Activated naive CD8-positive, alpha-beta T cell treated with anti-CD3 and anti-CD28 coated beads for 36 hours (primary cell): Measurements from ENCODE around the gene GABRE. TPM values are rescaled to one million over a fixed set of nuclear protein-coding genes. Genes with fewer than 3 reads are reported as not detected.

Experiments used
- DNase-seq: peaks from one replicate; pipeline ENCODE4 v3.0.0; 2021
- H3K27ac Mint-ChIP-seq: one replicate; pipeline ENCODE4 v1.8.0; 2022; ENCODE audit warnings: mild to moderate bottlenecking, moderate library complexity, mixed read lengths
- H3K27me3 Mint-ChIP-seq: one replicate; pipeline ENCODE4 v1.8.0; 2022; ENCODE audit warnings: mild to moderate bottlenecking, mixed read lengths
- H3K36me3 Mint-ChIP-seq: one replicate; pipeline ENCODE4 v1.8.0; 2021; ENCODE audit warnings: mild to moderate bottlenecking, mixed read lengths
- H3K4me1 Mint-ChIP-seq: one replicate; pipeline ENCODE4 v1.8.0; 2021; ENCODE audit warnings: mixed read lengths
- H3K4me3 Mint-ChIP-seq: one replicate; pipeline ENCODE4 v1.8.0; 2022; ENCODE audit warnings: mild to moderate bottlenecking, moderate library complexity, mixed read lengths
- H3K9me3 Mint-ChIP-seq: one replicate; pipeline ENCODE4 v1.8.0; 2022; ENCODE audit warnings: mixed read lengths
- total RNA-seq, 2 experiments: library from RNA; stranded (reverse); gene quantifications; one replicate each; pipeline ENCODE4 v1.2.3, GENCODE V29; 2021

GABRE gene
- total RNA-seq, 2 experiments from 2014 or later: not detected

DNA sequence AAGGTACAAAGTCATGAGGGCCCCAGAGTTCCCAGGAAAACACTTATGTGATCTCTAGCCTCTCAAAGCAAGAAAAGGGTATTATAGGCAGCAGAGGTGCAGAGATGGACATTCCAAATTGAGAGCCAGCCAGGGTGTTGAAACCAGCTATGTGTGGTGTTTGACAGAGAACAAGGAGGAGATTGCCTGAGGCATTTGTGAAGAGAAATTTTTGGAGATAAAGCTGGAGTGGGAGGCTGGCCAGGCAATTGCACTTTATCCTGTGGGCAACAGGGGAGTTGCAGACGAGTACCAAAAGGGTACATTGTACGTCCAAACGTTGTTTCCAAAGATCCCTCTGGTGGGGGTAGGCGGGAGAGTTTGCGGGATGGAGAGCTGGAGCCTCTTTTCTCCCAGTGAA lies 2.5 kb upstream of the GABRE start:
- H3K27ac Mint-ChIP-seq: no peak overlapping the region
- no peak overlapping the region for H3K4me3 Mint-ChIP-seq
- DNase-seq: no peak
- H3K4me1 Mint-ChIP-seq: no peaks in the 10 kb centered on the region
- H3K27me3 Mint-ChIP-seq: peaks cover 24% of the 10 kb centered on the region
- no peaks in the 10 kb centered on the region for H3K36me3 Mint-ChIP-seq
- no peaks in the 10 kb centered on the region for H3K9me3 Mint-ChIP-seq

DNA sequence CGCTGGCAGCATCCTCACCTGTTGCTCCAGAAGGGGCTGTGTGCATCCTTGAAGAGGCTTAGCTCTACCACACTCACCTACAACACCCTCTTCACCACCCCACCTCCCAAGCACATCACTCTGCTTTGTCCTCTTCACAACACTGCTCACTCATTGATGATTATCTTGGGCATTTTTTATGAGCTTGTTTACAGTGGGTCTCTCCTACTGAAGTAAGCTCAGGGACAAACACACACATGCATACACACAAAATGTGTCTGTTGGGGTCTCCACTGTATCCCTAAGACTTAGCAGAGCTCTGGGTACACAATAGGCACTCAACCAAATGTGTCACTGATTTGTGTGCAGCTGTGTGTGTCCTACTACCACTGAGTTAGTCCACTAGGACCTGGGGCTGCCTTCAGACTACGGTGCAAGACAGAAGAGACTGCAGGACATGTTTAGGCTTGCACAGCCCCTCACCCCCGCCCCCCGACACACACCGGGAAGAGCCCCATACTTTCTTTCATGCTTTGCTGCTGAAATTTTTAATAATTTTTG lies 1.3 kb upstream of the GABRE start:
- Mint-ChIP-seq H3K9me3 (no peaks in the 10 kb centered on the region), H3K4me1 (no peaks in the 10 kb centered on the region), H3K27me3 (peaks cover 24% of the 10 kb centered on the region), H3K4me3 (no peak overlapping the region), H3K36me3 (no peaks in the 10 kb centered on the region), H3K27ac (no peak overlapping the region)
- no peak for DNase-seq

DNA sequence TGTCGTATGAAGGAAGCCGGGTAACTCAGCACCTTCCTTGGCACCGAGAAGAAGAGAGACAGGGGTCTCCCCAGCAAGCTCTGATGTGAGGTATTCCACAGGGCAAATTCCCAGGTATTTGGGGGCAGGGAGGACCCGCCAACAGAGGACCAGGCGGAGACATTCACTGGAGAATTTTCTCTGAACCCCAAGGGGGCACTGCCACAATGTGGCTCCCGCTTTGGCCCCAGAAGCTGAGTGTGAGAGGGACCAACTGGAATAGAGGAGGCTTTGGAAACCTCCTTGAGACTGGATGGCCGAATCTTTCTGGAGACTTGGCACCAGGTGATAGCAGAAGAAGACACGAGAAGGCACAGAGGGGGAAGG lies 735 bp upstream of the GABRE start:
- Mint-ChIP-seq H3K4me3 (no peak overlapping the region), H3K9me3 (no peaks in the 10 kb centered on the region), H3K27me3 (peaks cover 24% of the 10 kb centered on the region), H3K27ac (no peak overlapping the region), H3K36me3 (no peaks in the 10 kb centered on the region), H3K4me1 (no peaks in the 10 kb centered on the region)
- DNase-seq: no peak

- Mint-ChIP-seq H3K4me1 (no peaks in the 10 kb centered on the region), H3K27me3 (peaks cover 24% of the 10 kb centered on the region), H3K36me3 (no peaks in the 10 kb centered on the region), H3K9me3 (no peaks in the 10 kb centered on the region), H3K4me3 (no peak overlapping the region), H3K27ac (no peak overlapping the region)
- DNase-seq: no peak
These were observed 583 bp downstream of the GABRE start for GRCh38 chrX:151973851-151974335.

DNA sequence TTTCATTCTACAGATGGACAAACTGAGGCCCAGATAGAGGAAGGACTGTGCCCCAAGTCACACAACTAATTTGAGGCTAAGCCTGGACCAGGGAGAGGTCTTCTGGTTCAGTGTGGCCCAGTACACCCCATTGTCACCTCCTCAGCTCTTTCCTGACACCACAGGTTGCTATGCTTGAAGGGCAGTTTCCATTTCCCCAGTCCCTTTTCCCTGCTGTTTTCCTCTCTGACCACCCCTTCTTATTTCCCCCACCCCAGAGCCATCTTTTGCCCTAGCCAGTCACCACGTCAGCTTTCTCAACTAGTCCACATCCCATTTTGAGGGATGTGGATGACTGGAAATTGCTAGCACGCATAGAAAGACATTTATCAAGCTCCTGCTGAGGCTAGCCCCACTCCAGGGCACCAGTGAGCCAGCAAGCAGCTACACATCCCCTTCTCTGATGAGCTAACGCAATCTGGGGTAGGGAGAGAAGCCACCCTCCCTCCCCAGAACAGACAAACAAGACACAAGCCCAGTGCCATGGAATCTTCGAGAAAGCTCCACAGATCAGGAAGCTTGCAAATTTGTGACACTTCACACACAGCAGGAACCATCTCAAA lies 1.3 kb downstream of the GABRE start:
- H3K4me1 Mint-ChIP-seq: no peaks in the 10 kb centered on the region
- no peak for DNase-seq
- no peak overlapping the region for H3K4me3 Mint-ChIP-seq
- H3K27me3 Mint-ChIP-seq: peaks cover 24% of the 10 kb centered on the region
- H3K9me3 Mint-ChIP-seq: no peaks in the 10 kb centered on the region
- no peak overlapping the region for H3K27ac Mint-ChIP-seq
- no peaks in the 10 kb centered on the region for H3K36me3 Mint-ChIP-seq

- H3K4me1 Mint-ChIP-seq: no peaks in the 10 kb centered on the region
These were observed 3.8 kb downstream of the GABRE start for GRCh38 chrX:151970661-151971060.

GRCh38 chrX:151970027-151970426 lies 4.4 kb downstream of the GABRE start:
- Mint-ChIP-seq H3K9me3 (no peaks in the 10 kb centered on the region), H3K4me1 (no peaks in the 10 kb centered on the region), H3K4me3 (no peak overlapping the region), H3K27ac (no peak overlapping the region), H3K27me3 (peaks cover 16% of the 10 kb centered on the region), H3K36me3 (no peaks in the 10 kb centered on the region)
- DNase-seq: no peak

More at GRCh38 chrX:151970661-151971060, 3.8 kb downstream of the GABRE start:
- H3K4me3 Mint-ChIP-seq: no peak overlapping the region
- H3K9me3 Mint-ChIP-seq: no peaks in the 10 kb centered on the region
- H3K27me3 Mint-ChIP-seq: peaks cover 19% of the 10 kb centered on the region
- H3K27ac Mint-ChIP-seq: no peak overlapping the region
- no peaks in the 10 kb centered on the region for H3K36me3 Mint-ChIP-seq
- DNase-seq: no peak

- Mint-ChIP-seq H3K4me1 (no peaks in the 10 kb centered on the region), H3K27me3 (no peaks in the 10 kb centered on the region), H3K36me3 (no peaks in the 10 kb centered on the region), H3K9me3 (no peaks in the 10 kb centered on the region), H3K27ac (no peak overlapping the region), H3K4me3 (no peak overlapping the region)
- DNase-seq: no peak
These were observed 8.2 kb downstream of the GABRE start for GRCh38 chrX:151966236-151966635.

GRCh38 chrX:151962034-151962433 lies 12.4 kb downstream of the GABRE start:
- no peaks in the 10 kb centered on the region for H3K27me3 Mint-ChIP-seq
- no peaks in the 10 kb centered on the region for H3K4me1 Mint-ChIP-seq
- no peak overlapping the region for H3K27ac Mint-ChIP-seq
- no peaks in the 10 kb centered on the region for H3K36me3 Mint-ChIP-seq
- no peak for DNase-seq
- H3K9me3 Mint-ChIP-seq: no peaks in the 10 kb centered on the region
- H3K4me3 Mint-ChIP-seq: no peak overlapping the region

DNA sequence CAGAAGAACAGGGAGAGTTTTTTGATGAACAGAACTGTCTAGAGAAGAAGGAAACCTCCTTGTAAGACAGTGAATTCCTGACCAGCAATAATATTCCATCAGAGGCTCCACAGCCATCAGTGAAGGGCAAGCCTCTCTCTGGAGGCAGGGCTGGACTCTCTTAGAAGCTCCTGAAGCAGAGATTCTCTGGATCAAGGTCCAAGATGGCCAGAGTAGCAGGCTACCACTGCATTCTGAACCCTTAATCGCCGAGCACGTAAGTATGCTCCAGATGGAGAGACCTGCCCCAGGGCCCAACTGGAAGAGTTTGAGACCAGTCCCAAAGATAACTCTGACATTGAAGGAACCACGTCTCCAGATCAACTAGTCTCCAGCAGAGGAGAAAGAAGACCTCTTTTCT lies 16.4 kb downstream of the GABRE start:
- no peak for DNase-seq
- Mint-ChIP-seq H3K27ac (no peak overlapping the region), H3K9me3 (no peaks in the 10 kb centered on the region), H3K36me3 (no peaks in the 10 kb centered on the region), H3K27me3 (no peaks in the 10 kb centered on the region), H3K4me3 (no peak overlapping the region), H3K4me1 (no peaks in the 10 kb centered on the region)

DNA sequence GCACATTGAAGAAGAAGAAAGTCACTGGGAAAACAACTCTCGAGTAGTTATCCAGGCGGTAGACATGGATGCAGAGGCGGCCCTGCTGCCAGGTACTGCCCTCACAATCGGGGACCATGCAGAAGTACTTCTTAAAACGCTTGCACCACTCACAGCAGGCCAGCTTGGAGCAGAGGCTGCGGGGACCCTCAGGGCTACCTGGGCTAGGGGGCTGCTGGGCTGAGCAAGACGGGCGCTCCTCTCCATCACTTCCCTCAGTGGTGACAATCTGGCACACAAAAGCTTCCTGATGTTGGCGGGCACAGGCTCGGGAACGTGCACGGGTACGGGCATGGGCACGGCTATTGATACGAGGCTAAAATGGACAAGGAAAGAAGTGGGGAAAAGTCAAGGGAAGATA lies 19.7 kb downstream of the GABRE start:
- Mint-ChIP-seq H3K9me3 (no peaks in the 10 kb centered on the region), H3K36me3 (no peaks in the 10 kb centered on the region), H3K4me1 (no peaks in the 10 kb centered on the region), H3K27me3 (no peaks in the 10 kb centered on the region), H3K4me3 (no peak overlapping the region), H3K27ac (no peak overlapping the region)
- no peak for DNase-seq

DNA sequence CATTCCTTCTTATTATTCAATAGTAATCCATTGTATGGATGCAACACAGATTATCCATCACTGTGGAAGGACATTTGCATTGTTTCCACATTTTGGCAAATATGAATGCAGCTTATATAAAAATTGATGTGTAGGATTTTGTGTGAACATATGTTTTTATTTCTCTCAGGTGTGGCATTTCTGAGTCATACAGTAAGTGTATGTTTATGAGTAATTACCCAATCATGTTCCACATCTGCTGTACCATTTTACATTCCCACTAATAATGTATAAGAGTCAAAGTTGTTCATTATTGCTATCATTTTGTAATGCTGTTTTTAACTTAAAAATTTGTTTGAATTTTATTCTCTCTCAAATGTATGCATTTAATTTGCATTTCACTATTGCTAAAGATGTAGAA lies 36.3 kb downstream of the GABRE start:
- Mint-ChIP-seq H3K36me3 (no peaks in the 10 kb centered on the region), H3K4me3 (no peak overlapping the region), H3K27ac (no peak overlapping the region), H3K9me3 (no peaks in the 10 kb centered on the region), H3K4me1 (no peaks in the 10 kb centered on the region), H3K27me3 (no peaks in the 10 kb centered on the region)
- DNase-seq: no peak

DNA sequence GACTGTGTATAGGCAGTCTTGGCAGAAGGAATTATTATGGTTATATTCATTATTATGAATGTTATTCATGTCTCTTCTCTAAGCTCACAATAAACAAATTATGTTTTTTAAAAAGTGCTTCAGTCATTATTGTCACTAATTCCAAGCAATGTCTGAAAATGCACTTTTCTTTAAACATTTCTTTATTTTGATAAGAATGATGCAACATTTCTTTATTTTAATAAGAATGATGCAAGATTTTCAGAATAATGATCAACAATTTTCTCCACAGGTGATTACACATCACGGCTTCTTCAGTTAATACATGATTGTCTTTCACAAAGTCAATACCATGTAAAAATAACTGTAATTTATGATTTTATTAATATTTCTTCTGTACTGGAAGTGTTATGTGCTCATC lies 39.1 kb downstream of the GABRE start:
- Mint-ChIP-seq H3K27ac (no peak overlapping the region), H3K4me1 (no peaks in the 10 kb centered on the region), H3K27me3 (no peaks in the 10 kb centered on the region), H3K4me3 (no peak overlapping the region), H3K36me3 (no peaks in the 10 kb centered on the region), H3K9me3 (no peaks in the 10 kb centered on the region)
- DNase-seq: no peak

DNA sequence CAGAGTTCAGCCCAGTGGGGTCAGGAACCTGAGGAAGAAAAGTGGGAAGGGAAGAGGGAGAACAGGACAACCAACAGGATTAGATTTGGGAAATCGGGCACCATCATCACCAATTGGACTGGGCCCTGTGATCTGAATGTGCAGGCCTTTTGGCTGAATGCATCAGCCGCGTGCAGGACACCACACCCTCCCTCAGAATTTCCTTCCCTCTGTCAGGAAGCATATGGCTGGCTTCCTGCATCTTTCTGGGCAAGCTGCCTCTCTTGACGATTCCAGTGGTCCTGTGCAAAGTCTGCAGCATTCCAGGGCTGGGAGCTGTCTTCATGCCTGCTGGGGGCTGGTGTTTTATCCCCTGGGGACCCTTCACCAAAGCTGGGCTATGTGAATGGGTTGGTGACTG lies 45.4 kb downstream of the GABRE start:
- no peak overlapping the region for H3K27ac Mint-ChIP-seq
- no peaks in the 10 kb centered on the region for H3K36me3 Mint-ChIP-seq
- no peak overlapping the region for H3K4me3 Mint-ChIP-seq
- H3K4me1 Mint-ChIP-seq: no peaks in the 10 kb centered on the region
- DNase-seq: no peak
- H3K9me3 Mint-ChIP-seq: no peaks in the 10 kb centered on the region
- H3K27me3 Mint-ChIP-seq: no peaks in the 10 kb centered on the region

DNA sequence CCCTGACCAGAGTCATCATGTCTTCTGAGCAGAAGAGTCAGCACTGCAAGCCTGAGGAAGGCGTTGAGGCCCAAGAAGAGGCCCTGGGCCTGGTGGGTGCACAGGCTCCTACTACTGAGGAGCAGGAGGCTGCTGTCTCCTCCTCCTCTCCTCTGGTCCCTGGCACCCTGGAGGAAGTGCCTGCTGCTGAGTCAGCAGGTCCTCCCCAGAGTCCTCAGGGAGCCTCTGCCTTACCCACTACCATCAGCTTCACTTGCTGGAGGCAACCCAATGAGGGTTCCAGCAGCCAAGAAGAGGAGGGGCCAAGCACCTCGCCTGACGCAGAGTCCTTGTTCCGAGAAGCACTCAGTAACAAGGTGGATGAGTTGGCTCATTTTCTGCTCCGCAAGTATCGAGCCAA lies 50.8 kb downstream of the GABRE start:
- no peaks in the 10 kb centered on the region for H3K9me3 Mint-ChIP-seq
- no peak overlapping the region for H3K4me3 Mint-ChIP-seq
- DNase-seq: no peak
- no peaks in the 10 kb centered on the region for H3K27me3 Mint-ChIP-seq
- no peaks in the 10 kb centered on the region for H3K36me3 Mint-ChIP-seq
- no peak overlapping the region for H3K27ac Mint-ChIP-seq
- no peaks in the 10 kb centered on the region for H3K4me1 Mint-ChIP-seq

DNA sequence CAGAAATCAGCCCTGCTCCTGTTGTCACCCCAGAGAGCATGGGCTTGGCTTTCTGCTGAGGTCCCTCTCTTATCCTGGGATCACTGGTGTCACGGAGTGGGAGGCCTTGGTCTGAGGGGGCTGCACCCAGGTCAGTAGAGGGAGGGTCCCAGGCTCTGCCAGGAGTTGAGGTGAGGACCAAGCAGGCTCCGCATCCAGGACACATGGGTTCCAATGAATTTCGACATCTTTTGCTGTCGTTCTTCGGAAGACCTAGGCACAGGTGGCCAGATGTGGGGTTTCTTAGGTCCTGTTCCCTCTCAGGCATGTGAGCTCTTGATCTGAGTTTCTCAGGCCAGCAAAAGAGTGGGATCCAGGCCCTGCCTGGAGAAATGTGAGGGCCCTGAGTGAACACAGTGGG lies 51.8 kb downstream of the GABRE start:
- no peak overlapping the region for H3K4me3 Mint-ChIP-seq
- no peak for DNase-seq
- no peak overlapping the region for H3K27ac Mint-ChIP-seq
- H3K4me1 Mint-ChIP-seq: no peaks in the 10 kb centered on the region
- no peaks in the 10 kb centered on the region for H3K36me3 Mint-ChIP-seq
- no peaks in the 10 kb centered on the region for H3K27me3 Mint-ChIP-seq
- no peaks in the 10 kb centered on the region for H3K9me3 Mint-ChIP-seq
